ENCODE data around the gene MED25.

DNA sequence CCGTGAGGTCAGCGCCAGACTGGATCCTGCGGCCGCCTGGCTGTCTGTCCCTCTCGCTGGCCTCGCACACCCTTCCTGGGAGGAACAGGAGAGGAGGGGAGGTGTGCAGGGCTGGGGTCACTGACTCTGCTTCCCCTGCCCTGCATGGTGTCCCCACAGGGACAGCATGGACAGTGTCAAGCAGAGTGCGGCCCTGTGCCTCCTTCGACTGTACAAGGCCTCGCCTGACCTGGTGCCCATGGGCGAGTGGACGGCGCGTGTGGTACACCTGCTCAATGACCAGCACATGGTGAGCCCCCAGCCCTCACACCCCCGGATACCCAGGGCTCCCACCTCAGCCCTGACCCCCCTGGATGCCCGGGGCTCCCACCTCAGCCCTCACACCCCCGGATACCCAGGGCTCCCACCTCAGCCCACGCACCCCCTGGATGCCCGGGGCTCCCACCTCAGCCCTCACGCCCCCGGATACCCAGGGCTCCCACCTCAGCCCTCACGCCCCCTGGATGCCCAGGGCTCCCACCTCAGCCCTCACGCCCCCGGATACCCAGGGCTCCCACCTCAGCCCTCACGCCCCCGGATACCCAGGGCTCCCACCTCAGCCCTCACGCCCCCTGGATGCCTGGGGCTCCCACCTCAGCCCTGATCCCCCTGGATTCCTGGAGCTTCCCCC lies 26.2 kb upstream of the MED25 start:
- TF ChIP-seq ZNF565 (CRISPR knock-in tag; conservative IDR thresholded peaks at IDR 0.05; ENCODE audit: low read depth) = no peak
- TF ChIP-seq, protein P1, sequence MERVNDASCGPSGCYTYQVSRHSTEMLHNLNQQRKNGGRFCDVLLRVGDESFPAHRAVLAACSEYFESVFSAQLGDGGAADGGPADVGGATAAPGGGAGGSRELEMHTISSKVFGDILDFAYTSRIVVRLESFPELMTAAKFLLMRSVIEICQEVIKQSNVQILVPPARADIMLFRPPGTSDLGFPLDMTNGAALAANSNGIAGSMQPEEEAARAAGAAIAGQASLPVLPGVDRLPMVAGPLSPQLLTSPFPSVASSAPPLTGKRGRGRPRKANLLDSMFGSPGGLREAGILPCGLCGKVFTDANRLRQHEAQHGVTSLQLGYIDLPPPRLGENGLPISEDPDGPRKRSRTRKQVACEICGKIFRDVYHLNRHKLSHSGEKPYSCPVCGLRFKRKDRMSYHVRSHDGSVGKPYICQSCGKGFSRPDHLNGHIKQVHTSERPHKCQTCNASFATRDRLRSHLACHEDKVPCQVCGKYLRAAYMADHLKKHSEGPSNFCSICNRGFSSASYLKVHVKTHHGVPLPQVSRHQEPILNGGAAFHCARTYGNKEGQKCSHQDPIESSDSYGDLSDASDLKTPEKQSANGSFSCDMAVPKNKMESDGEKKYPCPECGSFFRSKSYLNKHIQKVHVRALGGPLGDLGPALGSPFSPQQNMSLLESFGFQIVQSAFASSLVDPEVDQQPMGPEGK (CRISPR knock-in tag; IDR thresholded peaks at IDR 0.05; ENCODE audit: borderline replicate concordance) = no peak
- TF ChIP-seq RARB (CRISPR knock-in tag; IDR thresholded peaks at IDR 0.05) = no peak
- TF ChIP-seq, protein P2, sequence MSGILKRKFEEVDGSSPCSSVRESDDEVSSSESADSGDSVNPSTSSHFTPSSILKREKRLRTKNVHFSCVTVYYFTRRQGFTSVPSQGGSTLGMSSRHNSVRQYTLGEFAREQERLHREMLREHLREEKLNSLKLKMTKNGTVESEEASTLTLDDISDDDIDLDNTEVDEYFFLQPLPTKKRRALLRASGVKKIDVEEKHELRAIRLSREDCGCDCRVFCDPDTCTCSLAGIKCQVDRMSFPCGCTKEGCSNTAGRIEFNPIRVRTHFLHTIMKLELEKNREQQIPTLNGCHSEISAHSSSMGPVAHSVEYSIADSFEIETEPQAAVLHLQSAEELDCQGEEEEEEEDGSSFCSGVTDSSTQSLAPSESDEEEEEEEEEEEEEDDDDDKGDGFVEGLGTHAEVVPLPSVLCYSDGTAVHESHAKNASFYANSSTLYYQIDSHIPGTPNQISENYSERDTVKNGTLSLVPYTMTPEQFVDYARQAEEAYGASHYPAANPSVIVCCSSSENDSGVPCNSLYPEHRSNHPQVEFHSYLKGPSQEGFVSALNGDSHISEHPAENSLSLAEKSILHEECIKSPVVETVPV (CRISPR knock-in tag; IDR thresholded peaks at IDR 0.05) = no peak
- TF ChIP-seq CSDC2 (CRISPR knock-in tag; IDR thresholded peaks at IDR 0.05) = no peak
- no peak for TF ChIP-seq TCF4 (CRISPR knock-in tag; IDR thresholded peaks at IDR 0.05; ENCODE audit: borderline replicate concordance)
- no peak for TF ChIP-seq ZFP30 (CRISPR knock-in tag; IDR thresholded peaks at IDR 0.05)
- TF ChIP-seq ARNTL (CRISPR knock-in tag; IDR thresholded peaks at IDR 0.05; ENCODE audit: borderline replicate concordance, low read depth) = no peak
- no peak for TF ChIP-seq ZFP3 (CRISPR knock-in tag; IDR thresholded peaks at IDR 0.05)
- TF ChIP-seq ZC3H10 (CRISPR knock-in tag; IDR thresholded peaks at IDR 0.05) = no peak
- TF ChIP-seq, protein P3, sequence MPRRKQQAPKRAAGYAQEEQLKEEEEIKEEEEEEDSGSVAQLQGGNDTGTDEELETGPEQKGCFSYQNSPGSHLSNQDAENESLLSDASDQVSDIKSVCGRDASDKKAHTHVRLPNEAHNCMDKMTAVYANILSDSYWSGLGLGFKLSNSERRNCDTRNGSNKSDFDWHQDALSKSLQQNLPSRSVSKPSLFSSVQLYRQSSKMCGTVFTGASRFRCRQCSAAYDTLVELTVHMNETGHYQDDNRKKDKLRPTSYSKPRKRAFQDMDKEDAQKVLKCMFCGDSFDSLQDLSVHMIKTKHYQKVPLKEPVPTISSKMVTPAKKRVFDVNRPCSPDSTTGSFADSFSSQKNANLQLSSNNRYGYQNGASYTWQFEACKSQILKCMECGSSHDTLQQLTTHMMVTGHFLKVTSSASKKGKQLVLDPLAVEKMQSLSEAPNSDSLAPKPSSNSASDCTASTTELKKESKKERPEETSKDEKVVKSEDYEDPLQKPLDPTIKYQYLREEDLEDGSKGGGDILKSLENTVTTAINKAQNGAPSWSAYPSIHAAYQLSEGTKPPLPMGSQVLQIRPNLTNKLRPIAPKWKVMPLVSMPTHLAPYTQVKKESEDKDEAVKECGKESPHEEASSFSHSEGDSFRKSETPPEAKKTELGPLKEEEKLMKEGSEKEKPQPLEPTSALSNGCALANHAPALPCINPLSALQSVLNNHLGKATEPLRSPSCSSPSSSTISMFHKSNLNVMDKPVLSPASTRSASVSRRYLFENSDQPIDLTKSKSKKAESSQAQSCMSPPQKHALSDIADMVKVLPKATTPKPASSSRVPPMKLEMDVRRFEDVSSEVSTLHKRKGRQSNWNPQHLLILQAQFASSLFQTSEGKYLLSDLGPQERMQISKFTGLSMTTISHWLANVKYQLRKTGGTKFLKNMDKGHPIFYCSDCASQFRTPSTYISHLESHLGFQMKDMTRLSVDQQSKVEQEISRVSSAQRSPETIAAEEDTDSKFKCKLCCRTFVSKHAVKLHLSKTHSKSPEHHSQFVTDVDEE (CRISPR knock-in tag; IDR thresholded peaks at IDR 0.05) = no peak
- no peak for TF ChIP-seq ISL1 (CRISPR knock-in tag; IDR thresholded peaks at IDR 0.05)
